Measurements from ENCODE around the gene TLR6.

DNA sequence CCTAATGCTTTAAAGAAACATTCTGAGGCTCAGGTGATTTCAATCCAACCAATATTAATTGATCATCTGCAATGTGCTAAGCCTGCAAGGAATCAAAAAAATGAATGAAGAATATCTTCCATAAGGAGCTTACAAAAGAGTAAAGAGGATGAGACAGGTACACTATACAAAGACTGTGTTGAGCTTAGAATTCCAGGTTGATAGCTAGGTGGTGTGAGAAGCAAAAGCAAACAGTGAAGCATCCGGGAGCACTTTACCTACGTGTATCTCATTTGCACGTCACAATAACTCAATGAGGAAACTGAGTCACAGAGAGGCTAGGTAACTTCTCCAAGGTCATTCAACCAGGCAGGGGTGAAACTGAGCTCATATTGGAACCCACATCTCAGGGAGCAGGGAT lies 48.1 kb upstream of the TLR6 start:
- TF ChIP-seq GATA2 (IDR thresholded peaks at IDR 0.05; ENCODE audit: low read depth, low read length): no peak
- no peak for TF ChIP-seq GATA3 (IDR thresholded peaks at IDR 0.05; ENCODE audit: low read depth, low read length)
